RWPE1 (cell line): Measurements from ENCODE around the gene FAM20C.

ENCODE experiments used
- CTCF ChIA-PET: fragments of 350-600 bp; sonication (Branson Sonifier 250); formaldehyde crosslinking; extraction: SDS; loops from one replicate; lab custom pipeline; 2021; lab: Yijun Ruan, JAX
- POLR2A ChIA-PET: fragments of 400-600 bp; formaldehyde crosslinking; extraction: SDS; loops from one replicate; lab custom pipeline; 2020; ENCODE audit warnings: antibody characterized with exemption; ENCODE audit not compliant: low non-redundant PET; lab: Yijun Ruan, JAX
- DNase-seq: peaks from one replicate; pipeline ENCODE4 v3.0.0; 2012; ENCODE audit warnings: low spot score
- H3K27ac ChIP-seq: fragments of 450-650 bp; 2 replicates; pipeline ENCODE4 v1.5.1; 2017
- CTCF ChIP-seq: fragments of 450-650 bp; conservative IDR thresholded peaks from 2 replicates; pipeline ENCODE4 v1.5.1; 2017; ENCODE audit warnings: low read depth, mild to moderate bottlenecking

The FAM20C gene

GRCh38 chr7:231030-231857 is 38.9 kb downstream of the FAM20C start:
- TF ChIP-seq CTCF = no peak; the same call in 1 of the 2 replicates
- ChIA-PET CTCF (interaction anchor here (0.7 kb wide), 1 partner anchor 25 kb away, joined by 4 read pairs; no protein-coding TSS in a partner anchor), POLR2A (interaction anchor here (0.7 kb wide), 1 partner anchor 10 kb away, joined by 5 read pairs; no protein-coding TSS in a partner anchor)
- DNase-seq = no peak
- no peak overlapping the region for H3K27ac ChIP-seq

GRCh38 chr7:231858-232246 is 39.5 kb downstream of the FAM20C start:
- ChIA-PET POLR2A (interaction anchor here (0.7 kb wide), 1 partner anchor 10 kb away, joined by 5 read pairs; no protein-coding TSS in a partner anchor), CTCF (interaction anchor here (0.7 kb wide), 1 partner anchor 25 kb away, joined by 4 read pairs; no protein-coding TSS in a partner anchor)
- no peak for DNase-seq
- peak overlapping the region; percentile 79 for H3K27ac ChIP-seq
- no peak for TF ChIP-seq CTCF

GRCh38 chr7:232410-233248 is 40.3 kb downstream of the FAM20C start:
- CTCF ChIA-PET = no interaction called here
- TF ChIP-seq CTCF = no peak
- peak overlapping the region; percentile 79 for H3K27ac ChIP-seq
- POLR2A ChIA-PET = no interaction called here
- DNase-seq = no peak

- no peak for TF ChIP-seq CTCF
- POLR2A ChIA-PET = interaction anchor here (1.0 kb wide), 1 partner anchor 41 kb away, joined by 3 read pairs; the partner anchor contains the start of gene FAM20C
- DNase-seq = no peak
- CTCF ChIA-PET = interaction anchor here (1.0 kb wide), 1 partner anchor 34 kb away, joined by 3 read pairs; no protein-coding TSS in a partner anchor
- H3K27ac ChIP-seq = peak overlapping the region; percentile 79
Observed at GRCh38 chr7:233249-234035, 41.1 kb downstream of the FAM20C start.

GRCh38 chr7:234051-234707 is 41.8 kb downstream of the FAM20C start:
- CTCF ChIA-PET = interaction anchor here (0.7 to 1.0 kb wide), 2 partner anchors 34 to 55 kb away, joined by 3 read pairs; no protein-coding TSS in a partner anchor

More at GRCh38 chr7:234051-234707, 41.8 kb downstream of the FAM20C start:
- DNase-seq = no peak
- no peak for TF ChIP-seq CTCF
- H3K27ac ChIP-seq = peak overlapping the region; percentile 79
- POLR2A ChIA-PET = interaction anchor here (1.0 kb wide), 1 partner anchor 42 kb away, joined by 3 read pairs; the partner anchor contains the start of gene FAM20C
